Rectal smooth muscle tissue (tissue), 1 donor: ENCODE results near the gene PKP3.
"Not testable (repeated sequence)": the region's sequence is repeated elsewhere in the genome, so short reads cannot be mapped to it uniquely, and the experiment has no call there.

Experiments used
- H3K27ac ChIP-seq: one replicate; pipeline ENCODE4 v1.7.0; 2013; ENCODE audit warnings: low read depth, low read length, inconsistent platforms
- H3K27me3 ChIP-seq: one replicate; pipeline ENCODE4 v1.7.0; 2013; ENCODE audit warnings: low read length; ENCODE audit not compliant: control insufficient read depth, insufficient read depth
- H3K36me3 ChIP-seq: one replicate; pipeline ENCODE4 v1.7.0; 2013; ENCODE audit warnings: low read length; ENCODE audit not compliant: control insufficient read depth, insufficient read depth
- H3K4me1 ChIP-seq: one replicate; pipeline ENCODE4 v1.7.0; 2013; ENCODE audit warnings: low read length; ENCODE audit not compliant: control insufficient read depth, insufficient read depth
- H3K4me3 ChIP-seq: one replicate; pipeline ENCODE4 v1.7.0; 2013; ENCODE audit warnings: low read length
- H3K9ac ChIP-seq: one replicate; pipeline ENCODE4 v1.7.0; 2013; ENCODE audit warnings: low read length

The PKP3 gene

GRCh38 chr11:428295-428694, 34.3 kb downstream of the PKP3 start:
- Histone ChIP-seq H3K9ac (no peak overlapping the region), H3K27ac (no peak overlapping the region), H3K27me3 (peaks cover 3% of the 10 kb centered on the region), H3K4me3 (no peak overlapping the region), H3K36me3 (no peaks in the 10 kb centered on the region), H3K4me1 (no peaks in the 10 kb centered on the region)

DNA sequence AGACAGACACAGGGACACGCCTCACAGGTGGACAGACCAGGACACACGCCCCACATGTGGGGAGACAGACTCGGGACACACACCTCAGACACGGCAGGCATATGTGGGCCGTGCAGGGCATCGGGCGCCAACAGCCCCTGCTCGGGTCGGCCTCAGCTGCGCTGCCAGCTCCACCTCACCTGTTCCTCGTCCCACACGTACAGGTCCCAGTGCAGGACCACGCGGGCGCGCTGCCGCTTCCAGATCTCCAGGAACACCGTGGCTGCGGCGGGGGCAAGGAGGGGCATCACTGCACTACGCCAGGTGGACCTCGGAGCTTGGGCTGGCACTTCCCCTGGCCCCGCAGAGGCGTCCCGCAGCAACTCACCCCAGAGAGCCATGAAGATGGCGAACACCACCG, 35.4 kb downstream of the PKP3 start:
- no peak overlapping the region for H3K4me3 ChIP-seq
- H3K9ac ChIP-seq, result no peak overlapping the region
- H3K4me1 ChIP-seq, result no peaks in the 10 kb centered on the region
- no peak overlapping the region for H3K27ac ChIP-seq
- H3K27me3 ChIP-seq, result peaks cover 3% of the 10 kb centered on the region
- H3K36me3 ChIP-seq, result no peaks in the 10 kb centered on the region

- Histone ChIP-seq H3K4me3 (no peak overlapping the region), H3K27me3 (peaks cover 3% of the 10 kb centered on the region), H3K9ac (no peak overlapping the region), H3K4me1 (no peaks in the 10 kb centered on the region), H3K36me3 (no peaks in the 10 kb centered on the region), H3K27ac (no peak overlapping the region)
These were observed 36.0 kb downstream of the PKP3 start for GRCh38 chr11:429931-430456.

- no peaks in the 10 kb centered on the region for H3K36me3 ChIP-seq
- no peaks in the 10 kb centered on the region for H3K4me1 ChIP-seq
- no peak overlapping the region for H3K27ac ChIP-seq
- no peak overlapping the region for H3K4me3 ChIP-seq
- H3K27me3 ChIP-seq, result peaks cover 3% of the 10 kb centered on the region
- H3K9ac ChIP-seq, result no peak overlapping the region
These were observed 37.9 kb downstream of the PKP3 start for GRCh38 chr11:431921-432320.

- Histone ChIP-seq H3K36me3 (no peaks in the 10 kb centered on the region), H3K27me3 (peaks cover 3% of the 10 kb centered on the region), H3K9ac (no peak overlapping the region), H3K27ac (no peak overlapping the region), H3K4me1 (no peaks in the 10 kb centered on the region), H3K4me3 (no peak overlapping the region)
These were observed 38.6 kb downstream of the PKP3 start for GRCh38 chr11:432501-433100.

DNA sequence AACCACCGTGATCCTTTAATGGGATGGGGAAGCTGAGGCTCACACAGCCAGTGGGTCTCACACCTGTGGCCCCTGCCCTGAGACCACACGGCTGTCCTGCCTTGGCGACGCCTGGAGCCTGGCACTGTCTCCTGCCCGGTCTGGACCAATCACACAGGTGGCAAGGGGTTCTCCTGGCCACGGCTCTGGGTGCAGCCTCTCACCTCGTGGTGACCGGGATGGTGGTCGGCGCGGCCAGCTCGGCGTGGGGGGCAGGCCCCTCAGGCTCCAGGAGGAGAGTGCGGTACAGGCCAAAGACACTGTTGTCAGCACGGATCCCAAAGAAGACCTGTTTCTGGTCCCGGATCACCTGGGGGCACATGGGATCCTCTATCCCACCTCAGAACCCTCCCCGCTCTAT, 39.1 kb downstream of the PKP3 start:
- H3K9ac ChIP-seq, result no peak overlapping the region
- peaks cover 3% of the 10 kb centered on the region for H3K27me3 ChIP-seq
- no peak overlapping the region for H3K4me3 ChIP-seq
- H3K36me3 ChIP-seq, result no peaks in the 10 kb centered on the region
- no peak overlapping the region for H3K27ac ChIP-seq
- H3K4me1 ChIP-seq, result no peaks in the 10 kb centered on the region

- Histone ChIP-seq H3K27me3 (peaks cover 3% of the 10 kb centered on the region), H3K27ac (no peak overlapping the region), H3K9ac (no peak overlapping the region), H3K36me3 (no peaks in the 10 kb centered on the region), H3K4me3 (no peak overlapping the region), H3K4me1 (no peaks in the 10 kb centered on the region)
These were observed 39.6 kb downstream of the PKP3 start for GRCh38 chr11:433641-434040.

DNA sequence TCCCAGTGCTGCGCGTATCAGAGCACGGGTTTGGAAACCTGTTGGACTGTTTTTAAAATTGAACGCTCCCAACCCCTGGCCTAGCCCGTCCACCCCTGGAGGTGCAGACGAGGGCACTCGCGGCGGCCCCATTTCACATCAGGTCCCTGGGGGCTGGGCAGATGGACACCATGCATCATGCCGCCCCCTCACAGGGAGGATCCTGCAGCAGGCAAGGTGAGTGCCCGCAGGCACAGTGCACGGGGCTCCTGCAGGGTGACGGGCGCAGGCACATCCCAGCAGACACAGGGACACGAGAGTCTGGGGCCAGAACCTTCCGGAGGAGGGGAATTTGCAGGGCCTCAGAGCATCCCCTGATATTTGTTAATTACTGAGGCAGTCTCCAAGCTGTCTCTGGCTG, 40.5 kb downstream of the PKP3 start:
- H3K27ac ChIP-seq, result no peak overlapping the region

DNA sequence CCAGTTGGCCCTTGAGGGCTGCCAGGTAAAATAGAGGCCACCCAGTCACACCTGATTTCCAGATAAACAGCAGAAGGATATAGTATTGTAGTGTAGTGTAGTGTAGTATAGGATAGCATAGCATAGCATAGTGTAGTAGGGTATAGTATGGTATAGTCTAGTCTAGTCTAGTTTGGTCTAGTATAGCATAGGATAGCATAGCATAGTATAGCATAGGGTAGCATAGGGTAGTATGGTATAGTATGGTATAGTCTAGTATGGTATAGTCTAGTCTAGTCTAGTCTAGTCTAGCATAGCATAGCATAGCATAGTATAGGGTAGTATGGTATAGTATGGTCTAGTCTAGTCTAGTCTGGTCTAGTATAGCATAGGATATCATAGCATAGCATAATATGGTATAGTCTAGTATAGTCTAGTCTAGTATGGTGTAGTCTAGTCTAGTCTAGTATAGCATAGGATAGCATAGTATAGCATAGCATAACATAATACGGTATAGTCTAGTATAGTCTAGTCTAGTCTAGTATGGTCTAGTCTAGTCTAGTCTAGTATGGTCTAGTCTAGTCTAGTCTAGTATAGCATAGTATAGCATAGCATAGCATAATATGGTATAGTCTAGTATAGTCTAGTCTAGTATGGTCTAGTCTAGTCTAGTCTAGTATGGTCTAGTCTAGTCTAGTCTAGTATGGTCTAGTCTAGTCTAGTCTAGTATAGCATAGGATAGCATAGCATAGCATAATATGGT, 41.2 kb downstream of the PKP3 start:
- not testable (repeated sequence) for H3K27me3 ChIP-seq, H3K36me3 ChIP-seq, H3K4me3 ChIP-seq, H3K4me1 ChIP-seq, H3K27ac ChIP-seq, H3K9ac ChIP-seq

More for the DNA sequence above, 40.5 kb downstream of the PKP3 start:
- no peaks in the 10 kb centered on the region for H3K36me3 ChIP-seq
- H3K4me3 ChIP-seq, result no peak overlapping the region
- H3K4me1 ChIP-seq, result no peaks in the 10 kb centered on the region
- H3K9ac ChIP-seq, result no peak overlapping the region
- peaks cover 3% of the 10 kb centered on the region for H3K27me3 ChIP-seq

DNA sequence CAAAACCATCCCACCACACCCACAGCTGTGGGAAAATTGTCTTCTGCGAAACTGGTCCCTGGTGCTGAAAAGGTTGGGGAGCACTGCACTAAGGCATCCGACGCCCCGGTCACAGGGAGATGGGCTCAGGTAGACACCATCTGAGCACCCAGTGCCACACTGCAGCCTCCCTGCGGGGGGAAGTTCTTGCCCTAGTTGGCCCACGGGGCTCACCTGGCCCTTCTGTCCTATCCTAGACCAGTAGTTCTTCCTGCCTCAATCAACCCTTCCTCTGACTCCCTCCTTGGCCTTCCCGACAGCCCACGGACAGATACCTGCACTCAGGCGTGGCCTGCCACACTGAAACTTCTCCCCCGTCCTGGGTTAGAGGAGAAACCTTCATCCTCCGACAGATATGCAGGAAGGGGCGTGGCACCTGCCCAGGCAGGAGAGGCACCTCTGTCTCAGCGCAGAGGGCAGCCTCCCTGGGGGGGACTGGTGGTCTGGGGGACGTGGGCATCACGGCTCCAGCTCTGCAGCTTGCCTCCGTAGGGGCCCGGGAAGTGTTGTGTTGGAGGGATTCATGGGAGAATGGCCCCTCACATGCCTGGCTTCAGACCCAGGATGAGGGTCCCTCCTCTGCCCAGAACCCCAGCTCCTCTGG, 43.3 kb downstream of the PKP3 start:
- Histone ChIP-seq H3K9ac (no peak overlapping the region), H3K27me3 (peaks cover 1% of the 10 kb centered on the region), H3K4me3 (no peak overlapping the region), H3K4me1 (no peaks in the 10 kb centered on the region), H3K27ac (no peak overlapping the region), H3K36me3 (no peaks in the 10 kb centered on the region)

DNA sequence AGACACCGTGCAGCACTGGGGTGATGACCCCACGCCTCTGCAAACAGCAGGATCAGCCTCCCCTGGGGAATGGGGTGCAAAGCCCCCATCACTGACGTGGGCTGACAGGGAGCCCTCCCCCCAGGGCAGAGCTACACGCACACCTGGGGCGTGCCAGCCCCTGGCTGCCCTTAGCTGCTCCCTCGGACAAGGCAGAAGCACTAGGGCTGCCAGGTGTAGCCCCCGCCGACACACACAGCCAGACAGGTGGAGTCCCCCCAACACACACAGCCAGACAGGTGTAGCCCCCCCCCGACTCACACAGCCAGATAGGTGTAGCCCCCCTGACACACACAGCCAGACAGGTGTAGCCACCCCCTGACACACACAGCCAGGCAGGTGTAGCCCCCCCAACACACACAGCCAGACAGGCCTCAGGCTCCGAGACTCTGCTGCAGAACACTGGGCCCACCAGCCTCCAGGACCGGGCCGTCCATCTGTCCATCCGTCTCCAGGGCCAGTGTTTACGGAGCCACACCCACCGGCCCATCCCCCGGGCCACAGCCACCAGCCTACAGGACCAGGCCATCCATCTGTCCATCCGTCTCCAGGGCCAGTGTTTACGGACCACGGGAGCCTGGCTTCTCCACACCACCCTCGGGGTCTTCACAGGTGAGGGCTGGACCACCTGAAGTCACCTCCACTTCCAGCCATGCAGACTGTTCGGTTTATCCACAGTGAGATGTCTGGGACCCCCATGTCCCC, 44.3 kb downstream of the PKP3 start:
- Histone ChIP-seq H3K27me3 (no peaks in the 10 kb centered on the region), H3K4me1 (no peaks in the 10 kb centered on the region), H3K36me3 (no peaks in the 10 kb centered on the region), H3K4me3 (no peak overlapping the region), H3K9ac (no peak overlapping the region), H3K27ac (no peak overlapping the region)

GRCh38 chr11:439315-440064, 45.5 kb downstream of the PKP3 start:
- Histone ChIP-seq H3K36me3 (no peaks in the 10 kb centered on the region), H3K27me3 (no peaks in the 10 kb centered on the region), H3K4me1 (no peaks in the 10 kb centered on the region), H3K9ac (no peak overlapping the region), H3K27ac (no peak overlapping the region), H3K4me3 (no peak overlapping the region)
